ENCODE data around the gene MTOR.
A peak's percentile ranks its signal among the peaks of the same experiment; 100 is the strongest.

GRCh38 chr1:11174261-11174942, 87.9 kb downstream of the MTOR start:
- TF ChIP-seq CTCF (IDR thresholded peaks at IDR 0.05; ENCODE audit: poor library complexity) (peak; percentile 5), EZH2phosphoT487 (IDR thresholded peaks at IDR 0.05; ENCODE audit: low read depth, severe bottlenecking, unreplicated experiment) (no peak), EZH2 (IDR thresholded peaks at IDR 0.05; ENCODE audit: borderline replicate concordance) (no peak)
